ENCODE results near the gene KLRD1.
"Not testable (repeated sequence)": the region's sequence is repeated elsewhere in the genome, so short reads cannot be mapped to it uniquely, and the experiment has no call there.

Gene KLRD1

DNA sequence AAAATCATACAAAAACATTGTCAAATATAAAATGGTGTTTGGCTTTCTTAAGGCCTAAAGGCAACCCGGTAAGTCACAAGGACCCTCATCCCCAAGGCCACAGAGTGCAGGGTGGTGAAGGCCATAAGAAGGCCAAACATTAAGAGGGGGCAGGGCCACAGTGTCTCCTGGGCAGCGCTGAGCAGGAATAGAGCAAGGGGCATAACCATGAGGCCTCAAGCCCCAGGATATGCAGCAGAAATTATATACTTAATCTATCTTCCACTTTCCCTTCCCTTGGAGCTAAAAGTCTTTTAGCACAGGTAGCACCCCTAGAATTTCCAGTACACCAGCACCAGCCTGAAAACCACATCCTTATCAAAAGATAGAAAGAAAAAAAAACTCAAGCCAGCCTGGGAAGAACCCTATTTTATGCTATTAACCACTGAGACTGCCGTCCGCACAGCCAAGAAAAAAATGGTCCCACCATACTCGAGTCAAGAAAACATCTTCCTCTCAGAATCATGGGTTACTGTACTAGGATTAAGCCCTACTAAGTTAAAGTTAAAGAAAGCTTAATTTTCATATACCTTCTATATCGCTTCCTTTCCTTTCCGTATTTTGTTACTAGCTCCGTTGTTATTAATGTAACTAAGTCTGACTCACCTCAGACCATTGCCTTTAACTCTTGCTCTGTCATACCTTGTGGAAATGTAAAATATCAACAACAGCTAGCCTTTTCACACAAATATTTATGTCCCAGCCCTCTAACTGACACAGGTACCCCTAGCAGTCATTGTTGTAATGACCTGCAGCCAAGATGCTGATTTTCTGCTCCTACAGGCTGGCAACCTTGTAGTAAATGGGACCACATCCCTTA, 62.1 kb downstream of the KLRD1 start:
- no peak for DNase-seq

- DNase-seq, result not testable (repeated sequence)
These were observed 64.3 kb downstream of the KLRD1 start for GRCh38 chr12:10371893-10372535.

DNA sequence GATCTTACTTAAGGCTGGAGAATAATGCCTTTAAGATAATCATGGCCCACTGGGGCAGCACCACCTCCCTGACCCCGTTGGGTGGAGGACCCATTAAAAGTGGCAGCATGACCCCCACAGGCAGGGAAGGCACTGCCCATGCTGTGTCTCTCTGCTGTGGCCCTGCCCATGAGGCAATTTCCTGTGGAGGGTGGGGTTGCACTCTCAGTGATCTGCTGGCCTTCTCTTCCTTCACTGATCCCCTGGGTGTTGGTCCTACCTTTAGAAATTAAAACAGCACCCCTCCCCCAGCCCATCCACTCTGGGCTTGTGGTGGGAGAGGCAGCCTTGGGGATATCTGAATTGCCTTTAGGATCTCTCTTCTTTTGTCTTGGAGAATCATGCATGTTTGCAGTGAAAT, 64.9 kb downstream of the KLRD1 start:
- no peak for DNase-seq

- no peak for DNase-seq
These were observed 67.0 kb downstream of the KLRD1 start for GRCh38 chr12:10374624-10375018.

DNA sequence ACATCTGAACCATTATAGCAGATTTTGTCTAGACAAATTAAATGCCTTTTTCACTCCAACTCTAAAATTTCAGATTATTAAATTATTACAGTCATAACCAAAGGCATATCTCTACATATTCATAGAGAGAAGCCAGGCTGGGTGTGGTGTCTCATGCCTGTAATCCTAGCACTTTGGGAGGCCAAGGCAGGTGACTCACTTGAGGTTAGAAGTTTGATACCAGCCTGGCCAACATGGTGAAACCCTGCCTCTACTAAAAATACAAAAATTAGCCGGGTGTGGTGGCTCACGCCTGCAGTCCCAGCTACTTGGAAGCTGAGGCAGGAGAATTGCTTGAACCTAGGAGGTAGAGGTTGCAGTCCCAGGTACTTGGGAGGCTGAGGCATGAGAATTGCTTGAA, 71.1 kb downstream of the KLRD1 start:
- DNase-seq, result not testable (repeated sequence)
